Immature natural killer cell (primary cell): ENCODE results near the gene CDCA8. TPM values are rescaled to one million over a fixed set of nuclear protein-coding genes. Genes with fewer than 3 reads are reported as not detected.
"Not testable (repeated sequence)": the region's sequence is repeated elsewhere in the genome, so short reads cannot be mapped to it uniquely, and the experiment has no call there.

ENCODE experiments used
- DNase-seq, 3 donors: peaks; one replicate each; pipeline ENCODE4 v3.0.0; 2022; ENCODE audit warnings: mixed read lengths in 1 of 3
- H3K27ac Mint-ChIP-seq, 6 donors: one replicate each; pipeline ENCODE4 v1.8.0; 2020; ENCODE audit warnings: mixed read lengths in 6 of 6, mild to moderate bottlenecking in 5 of 6, inconsistent platforms in 4 of 6, moderate library complexity in 3 of 6
- H3K27me3 Mint-ChIP-seq, 3 donors: one replicate each; pipeline ENCODE4 v1.8.0; 2020 to 2021; ENCODE audit warnings: low read depth in 3 of 3, mild to moderate bottlenecking in 3 of 3, mixed read lengths in 3 of 3, moderate library complexity in 3 of 3, inconsistent platforms in 1 of 3
- H3K36me3 Mint-ChIP-seq, 3 donors: one replicate each; pipeline ENCODE4 v1.8.0; 2020; ENCODE audit warnings: mixed read lengths in 3 of 3, inconsistent platforms in 2 of 3, mild to moderate bottlenecking in 2 of 3
- H3K4me1 Mint-ChIP-seq, 2 donors: one replicate each; pipeline ENCODE4 v1.8.0; 2020; ENCODE audit warnings: inconsistent platforms in 2 of 2, mild to moderate bottlenecking in 2 of 2, mixed read lengths in 2 of 2, moderate library complexity in 1 of 2
- H3K4me3 Mint-ChIP-seq, 5 donors: one replicate each; pipeline ENCODE4 v1.8.0; 2020; ENCODE audit warnings: mild to moderate bottlenecking in 5 of 5, mixed read lengths in 5 of 5, inconsistent platforms in 3 of 5, moderate library complexity in 3 of 5
- H3K9me3 Mint-ChIP-seq, 6 donors: one replicate each; pipeline ENCODE4 v1.8.0; 2020; ENCODE audit warnings: mild to moderate bottlenecking in 6 of 6, mixed read lengths in 6 of 6, inconsistent platforms in 4 of 6, moderate library complexity in 3 of 6
- polyA plus RNA-seq, 3 donors: library from polyadenylated mRNA; unstranded; fragments of 300-500 nt; fragmentation: Illumina TruSeq; gene quantifications; one replicate each; pipeline ENCODE4 v1.2.3, GENCODE V29; 2021

The CDCA8 gene
- polyA plus RNA-seq, 3 donors from 2014 or later: 2.6 to 6.1 (median 5.4) TPM

GRCh38 chr1:37682334-37682987 lies 9.9 kb upstream of the CDCA8 start:
- Mint-ChIP-seq H3K36me3 (peaks cover 12 to 31% (median 20%) of the 10 kb centered on the region in 3 donors), H3K9me3 (peaks cover 0 to 2% (median 0%) of the 10 kb centered on the region in 6 donors), H3K27me3 (no peaks in the 10 kb centered on the region), H3K27ac (peak overlapping the region in 1 of 6 donors; percentile 73), H3K4me3 (no peak overlapping the region), H3K4me1 (no peaks in the 10 kb centered on the region)
- DNase-seq: peak; percentile 41 to 58 (median 46)

GRCh38 chr1:37684182-37684581 lies 8.1 kb upstream of the CDCA8 start:
- not testable (repeated sequence) for H3K4me1 Mint-ChIP-seq, H3K27me3 Mint-ChIP-seq, H3K4me3 Mint-ChIP-seq, H3K27ac Mint-ChIP-seq, DNase-seq, H3K9me3 Mint-ChIP-seq
- H3K36me3 Mint-ChIP-seq: peaks cover 16 to 37% (median 20%) of the 10 kb centered on the region in 3 donors

- no peak overlapping the region for H3K4me3 Mint-ChIP-seq
- no peaks in the 10 kb centered on the region for H3K9me3 Mint-ChIP-seq
- no peak overlapping the region for H3K27ac Mint-ChIP-seq
- H3K4me1 Mint-ChIP-seq: peaks cover 25% of the 10 kb centered on the region in 2 donors
- DNase-seq: no peak
- H3K36me3 Mint-ChIP-seq: peaks cover 16 to 37% (median 20%) of the 10 kb centered on the region in 3 donors
- H3K27me3 Mint-ChIP-seq: peaks cover 5 to 8% (median 7%) of the 10 kb centered on the region in 3 donors
These were observed 6.6 kb upstream of the CDCA8 start for GRCh38 chr1:37685722-37686121.

GRCh38 chr1:37687764-37688163 lies 4.6 kb upstream of the CDCA8 start:
- Mint-ChIP-seq H3K36me3 (peaks cover 16 to 32% (median 19%) of the 10 kb centered on the region in 3 donors), H3K4me1 (peaks cover 40 to 42% of the 10 kb centered on the region in 2 donors)
- not testable (repeated sequence) for H3K9me3 Mint-ChIP-seq, DNase-seq, H3K4me3 Mint-ChIP-seq, H3K27ac Mint-ChIP-seq, H3K27me3 Mint-ChIP-seq

GRCh38 chr1:37688926-37689325 lies 3.4 kb upstream of the CDCA8 start:
- Mint-ChIP-seq H3K27me3 (peaks cover 7 to 9% (median 9%) of the 10 kb centered on the region in 3 donors), H3K36me3 (peaks cover 13 to 21% (median 14%) of the 10 kb centered on the region in 3 donors), H3K4me3 (peak overlapping the region; percentile 87 to 95 (median 92)), H3K4me1 (peaks cover 40 to 42% of the 10 kb centered on the region in 2 donors), H3K9me3 (no peaks in the 10 kb centered on the region), H3K27ac (peak overlapping the region in 3 of 6 donors; percentile 57 to 94 (median 70))
- DNase-seq: no peak

GRCh38 chr1:37691497-37692077 lies 729 bp upstream of the CDCA8 start:
- H3K4me3 Mint-ChIP-seq: peak overlapping the region; percentile 87 to 95 (median 92)
- H3K36me3 Mint-ChIP-seq: peaks cover 0 to 6% (median 4%) of the 10 kb centered on the region in 3 donors
- peaks cover 7 to 9% (median 9%) of the 10 kb centered on the region in 3 donors for H3K27me3 Mint-ChIP-seq
- peaks cover 42 to 43% of the 10 kb centered on the region in 2 donors for H3K4me1 Mint-ChIP-seq
- H3K27ac Mint-ChIP-seq: peak overlapping the region; percentile 86 to 95 (median 91)
- DNase-seq: peak in 2 of 3 donors; percentile 10 to 11
- H3K9me3 Mint-ChIP-seq: no peaks in the 10 kb centered on the region

- H3K4me1 Mint-ChIP-seq: peaks cover 42 to 43% of the 10 kb centered on the region in 2 donors
- H3K27me3 Mint-ChIP-seq: peaks cover 7 to 9% (median 9%) of the 10 kb centered on the region in 3 donors
- no peak for DNase-seq
- H3K36me3 Mint-ChIP-seq: peaks cover 0 to 7% (median 4%) of the 10 kb centered on the region in 3 donors
- H3K4me3 Mint-ChIP-seq: peak overlapping the region; percentile 87 to 95 (median 92)
- H3K9me3 Mint-ChIP-seq: no peaks in the 10 kb centered on the region
- H3K27ac Mint-ChIP-seq: peak overlapping the region in 4 of 6 donors; percentile 10 to 93 (median 68)
These were observed 489 bp downstream of the CDCA8 start for GRCh38 chr1:37692834-37693175.

- peaks cover 5 to 7% of the 10 kb centered on the region in 2 donors for H3K4me1 Mint-ChIP-seq
- no peak for DNase-seq
- H3K36me3 Mint-ChIP-seq: peaks cover 0 to 3% (median 0%) of the 10 kb centered on the region in 3 donors
- H3K27ac Mint-ChIP-seq: no peak overlapping the region
- H3K27me3 Mint-ChIP-seq: peaks cover 0 to under 1% (median 0%) of the 10 kb centered on the region in 3 donors
- H3K4me3 Mint-ChIP-seq: no peak overlapping the region
- H3K9me3 Mint-ChIP-seq: no peaks in the 10 kb centered on the region
These were observed 4.8 kb downstream of the CDCA8 start for GRCh38 chr1:37697090-37697489.

- no peak for DNase-seq
- Mint-ChIP-seq H3K4me3 (no peak overlapping the region), H3K36me3 (peaks cover 0 to 3% (median 0%) of the 10 kb centered on the region in 3 donors), H3K4me1 (peaks cover 0 to 2% of the 10 kb centered on the region in 2 donors), H3K9me3 (no peaks in the 10 kb centered on the region), H3K27ac (peak overlapping the region in 1 of 6 donors; percentile 55), H3K27me3 (no peaks in the 10 kb centered on the region)
These were observed 5.4 kb downstream of the CDCA8 start for GRCh38 chr1:37697737-37698136.

- peak overlapping the region in 3 of 5 donors; percentile 11 to 18 (median 14) for H3K4me3 Mint-ChIP-seq
- H3K4me1 Mint-ChIP-seq: peaks cover 0 to 2% of the 10 kb centered on the region in 2 donors
- H3K27me3 Mint-ChIP-seq: no peaks in the 10 kb centered on the region
- no peaks in the 10 kb centered on the region for H3K9me3 Mint-ChIP-seq
- peak overlapping the region in 5 of 6 donors; percentile 2 to 68 (median 62) for H3K27ac Mint-ChIP-seq
- no peak for DNase-seq
- peaks cover 0 to 4% (median 0%) of the 10 kb centered on the region in 3 donors for H3K36me3 Mint-ChIP-seq
These were observed 6.8 kb downstream of the CDCA8 start for GRCh38 chr1:37699147-37699546.

GRCh38 chr1:37701051-37701450 lies 8.7 kb downstream of the CDCA8 start:
- Mint-ChIP-seq H3K9me3 (no peaks in the 10 kb centered on the region), H3K27me3 (no peaks in the 10 kb centered on the region), H3K27ac (no peak overlapping the region), H3K4me3 (no peak overlapping the region), H3K36me3 (peaks cover 0 to 6% (median 0%) of the 10 kb centered on the region in 3 donors), H3K4me1 (no peaks in the 10 kb centered on the region)
- no peak for DNase-seq

- no peaks in the 10 kb centered on the region for H3K9me3 Mint-ChIP-seq
- DNase-seq: no peak
- H3K27ac Mint-ChIP-seq: no peak overlapping the region
- H3K27me3 Mint-ChIP-seq: no peaks in the 10 kb centered on the region
- H3K4me3 Mint-ChIP-seq: no peak overlapping the region
- H3K36me3 Mint-ChIP-seq: peaks cover 0 to 11% (median 3%) of the 10 kb centered on the region in 3 donors
- no peaks in the 10 kb centered on the region for H3K4me1 Mint-ChIP-seq
These were observed 10.7 kb downstream of the CDCA8 start for GRCh38 chr1:37703061-37703460.

- peaks cover 0 to 21% (median 6%) of the 10 kb centered on the region in 3 donors for H3K36me3 Mint-ChIP-seq
- no peak for DNase-seq
- no peaks in the 10 kb centered on the region for H3K9me3 Mint-ChIP-seq
- no peak overlapping the region for H3K4me3 Mint-ChIP-seq
- H3K27me3 Mint-ChIP-seq: no peaks in the 10 kb centered on the region
- no peak overlapping the region for H3K27ac Mint-ChIP-seq
- no peaks in the 10 kb centered on the region for H3K4me1 Mint-ChIP-seq
These were observed 12.7 kb downstream of the CDCA8 start for GRCh38 chr1:37704966-37705365.

- Mint-ChIP-seq H3K9me3 (no peaks in the 10 kb centered on the region), H3K36me3 (peaks cover 0 to 21% (median 6%) of the 10 kb centered on the region in 3 donors), H3K27me3 (no peaks in the 10 kb centered on the region), H3K4me3 (no peak overlapping the region), H3K4me1 (no peaks in the 10 kb centered on the region), H3K27ac (no peak overlapping the region)
- DNase-seq: no peak
These were observed 13.1 kb downstream of the CDCA8 start for GRCh38 chr1:37705399-37705798.
